Endothelial cell of umbilical vein (primary cell): Measurements from ENCODE around the gene TMEM222. TPM values are rescaled to one million over a fixed set of nuclear protein-coding genes. Genes with fewer than 3 reads are reported as not detected.

Source experiments
- BruUV-seq: library from RNA; stranded (reverse); fragments of 400-500 nt; replicated peaks from 2 replicates; lab custom pipeline; 2021; lab: Mats Ljungman, UMichigan
- CTCF ChIA-PET: fragments of 300-600, 350-600 bp; sonication (Branson Sonifier 250); formaldehyde crosslinking; loops from one replicate; lab custom pipeline; 2021; ENCODE audit warnings: antibody characterized with exemption, inconsistent platforms; lab: Charles Lee
- POLR2A ChIA-PET: fragments of 300-600, 350-600 bp; sonication (Branson Sonifier 250); formaldehyde crosslinking; loops from one replicate; lab custom pipeline; 2021; ENCODE audit warnings: antibody characterized with exemption, inconsistent platforms; lab: Charles Lee
- DNase-seq: peaks from one replicate; pipeline ENCODE4 v3.0.0-alpha.2; 2011; ENCODE audit warnings: low read depth, low spot score
- FAIRE-seq: peaks from 2 replicates; lab custom pipeline; 2011; peaks lifted over from hg19 to GRCh38; lab: Jason Lieb, UNC
- H2AFZ ChIP-seq: 2 replicates; pipeline ENCODE4 v1.6.0; 2012; ENCODE audit warnings: low read depth, low read length, control low read depth, inconsistent platforms
- H3K27ac ChIP-seq: 2 replicates; pipeline ENCODE4 v1.5.1; 2011; ENCODE audit warnings: low read depth, mild to moderate bottlenecking, control low read depth, low read length, moderate library complexity; ENCODE audit not compliant: insufficient read depth
- H3K27me3 ChIP-seq, 2 experiments: 2 replicates each; pipeline versions ENCODE4 v1.6.0 to v1.6.1; 2011; ENCODE audit warnings: low read length in 2 of 2, mixed read lengths in 1 of 2; ENCODE audit not compliant: control insufficient read depth in 2 of 2, insufficient read depth in 2 of 2
- H3K36me3 ChIP-seq, 2 experiments: 2 replicates in 1 of 2; 3 replicates in 1 of 2; pipeline ENCODE4 v1.5.1; 2011; ENCODE audit warnings: low read length in 2 of 2, mild to moderate bottlenecking in 1 of 2, moderate library complexity in 1 of 2; ENCODE audit not compliant: control insufficient read depth in 2 of 2, insufficient read depth in 2 of 2; ENCODE audit errors: extremely low read depth in 1 of 2
- H3K4me1 ChIP-seq: 3 replicates; pipeline ENCODE4 v1.5.1; 2011; ENCODE audit warnings: mild to moderate bottlenecking, low read length; ENCODE audit not compliant: control insufficient read depth, insufficient read depth; ENCODE audit errors: extremely low read depth
- H3K4me2 ChIP-seq: 2 replicates; pipeline ENCODE4 v1.6.1; 2011; ENCODE audit warnings: low read length, control low read depth, mixed read lengths; ENCODE audit not compliant: insufficient read depth
- H3K4me3 ChIP-seq, 3 experiments: fragments of 200-600 bp in 1 of 3; sonication (generic), shearing (Covaris generic) in 1 of 3; replicated peaks in 1 of 3; 2 replicates each; pipeline ENCODE4 v1.5.1; 2011 to 2016; ENCODE audit warnings: control low read depth in 3 of 3, low read length in 3 of 3, mild to moderate bottlenecking in 2 of 3, inconsistent platforms in 1 of 3, low read depth in 1 of 3, moderate library complexity in 1 of 3; ENCODE audit not compliant: insufficient read depth in 1 of 3
- H3K79me2 ChIP-seq: 2 replicates; pipeline ENCODE4 v1.6.0; 2012; ENCODE audit warnings: low read length, inconsistent platforms; ENCODE audit not compliant: control insufficient read depth, insufficient read depth
- H3K9ac ChIP-seq: replicated peaks from 2 replicates; pipeline ENCODE3; 2011; ENCODE audit warnings: low read length, control low read depth; ENCODE audit not compliant: insufficient read depth; ENCODE audit errors: extremely low read depth
- H3K9me1 ChIP-seq: replicated peaks from 3 replicates; pipeline ENCODE4 v1.6.0; 2011; ENCODE audit warnings: mild to moderate bottlenecking, low read length; ENCODE audit not compliant: control insufficient read depth, insufficient read depth; ENCODE audit errors: extremely low read depth
- H3K9me3 ChIP-seq: replicated peaks from 2 replicates; pipeline ENCODE4 v1.5.1; 2012; ENCODE audit warnings: low read length, inconsistent platforms; ENCODE audit not compliant: control insufficient read depth, insufficient read depth
- H4K20me1 ChIP-seq: replicated peaks from 2 replicates; pipeline ENCODE3; 2011; ENCODE audit warnings: mild to moderate bottlenecking, low read length; ENCODE audit not compliant: control insufficient read depth, insufficient read depth; ENCODE audit errors: extremely low read depth
- CTCF ChIP-seq, 2 donors: IDR thresholded peaks; 1 replicate in 1 of 2; 2 replicates in 1 of 2; pipeline ENCODE4 v1.5.1; 2011; ENCODE audit warnings: low read length in 2 of 2, mild to moderate bottlenecking in 2 of 2, moderate library complexity in 2 of 2, control low read depth in 1 of 2, inconsistent platforms in 1 of 2, low read depth in 1 of 2; ENCODE audit not compliant: insufficient read depth in 1 of 2; ENCODE audit errors: extremely low read depth in 1 of 2
- EZH2 ChIP-seq: IDR thresholded peaks from 2 replicates; pipeline ENCODE4 v1.6.1; 2012; ENCODE audit warnings: borderline replicate concordance, low read depth, mild to moderate bottlenecking, moderate library complexity, low read length, inconsistent platforms; ENCODE audit not compliant: severe bottlenecking
- FOS ChIP-seq: IDR thresholded peaks from 2 replicates; pipeline ENCODE4 v1.6.1; 2011; ENCODE audit warnings: mild to moderate bottlenecking, low read length, moderate library complexity, borderline replicate concordance; ENCODE audit not compliant: insufficient read depth
- GATA2 ChIP-seq: IDR thresholded peaks from 2 replicates; pipeline ENCODE4 v1.7.0; 2011; ENCODE audit warnings: low read depth, mild to moderate bottlenecking, moderate library complexity, mixed read lengths, low read length; ENCODE audit not compliant: insufficient read length, insufficient read depth
- JUN ChIP-seq: IDR thresholded peaks from 2 replicates; pipeline ENCODE4 v1.6.1; 2011; ENCODE audit warnings: borderline replicate concordance, low read depth; ENCODE audit not compliant: insufficient read length, insufficient read depth
- MYC ChIP-seq: IDR thresholded peaks from one replicate; pipeline ENCODE4 v1.6.1; 2011; ENCODE audit warnings: mild to moderate bottlenecking, low read depth, low read length
- POLR2A ChIP-seq: IDR thresholded peaks from 2 replicates; pipeline ENCODE4 v1.6.1; 2012; ENCODE audit warnings: low read depth, mild to moderate bottlenecking, control low read depth, low read length
- POLR2AphosphoS5 ChIP-seq: IDR thresholded peaks from 2 replicates; pipeline ENCODE4 v1.6.1; 2012; ENCODE audit warnings: low read depth, mild to moderate bottlenecking, control low read depth, low read length, moderate library complexity; ENCODE audit not compliant: insufficient read depth
- dilution Hi-C: fragments of 300-500 bp; cut with MboI; formaldehyde crosslinking; loops from one replicate; pipeline ENCODE4 v1.15.0; 2019; ENCODE audit warnings: low sequenced_read_pairs; ENCODE audit not compliant: extremely low pct_ligation_motif_present
- intact Hi-C: fragments of 100-400 bp; cut with micrococcal nuclease; formaldehyde crosslinking; loops from one replicate; pipeline ENCODE4 v1.10.0; 2022
- polyA plus RNA-seq, 4 experiments: library from polyadenylated mRNA; depleted of rRNA in 3 of 4; stranded (reverse) in 3 of 4; unstranded in 1 of 4; fragments of >200 nt; gene quantifications; 2 replicates each; pipeline versions ENCODE4 v1.2.1 to v1.2.3, GENCODE V29; 2011 to 2012; ENCODE audit warnings: missing spikeins in 1 of 4
- total RNA-seq: library from RNA; stranded (reverse); gene quantifications from 2 replicates; pipeline ENCODE4 v1.2.3, GENCODE V29; 2021
- TF ChIP-seq, protein P1 (sequence below): IDR thresholded peaks from 2 replicates; pipeline ENCODE4 v1.6.1; 2011; ENCODE audit not compliant: insufficient read depth, insufficient read length

The TMEM222 gene
- total and polyA plus RNA-seq, 2 donors (not counting 3 experiments of a cell fraction or from before 2014, with no cell fraction given) = 45.8 to 76.1 TPM

- no peak for DNase-seq
- Histone ChIP-seq H3K36me3 (no peaks in the 10 kb centered on the region), H2AFZ (no peak overlapping the region), H3K79me2 (no peaks in the 10 kb centered on the region), H3K27me3 (no peaks in the 10 kb centered on the region), H3K27ac (no peak overlapping the region), H3K4me3 (no peak overlapping the region), H3K9ac (no peak overlapping the region), H3K9me3 (no peaks in the 10 kb centered on the region), H3K9me1 (no peaks in the 10 kb centered on the region), H4K20me1 (no peaks in the 10 kb centered on the region), H3K4me1 (no peaks in the 10 kb centered on the region), H3K4me2 (no peak overlapping the region)
- BruUV-seq = no TSS peak
- ChIA-PET POLR2A (no interaction called here), CTCF (no interaction called here)
- TF ChIP-seq FOS = no peak
- no peak for TF ChIP-seq MYC
- TF ChIP-seq JUN = no peak
- no peak for TF ChIP-seq EZH2
- no peak for TF ChIP-seq POLR2A
- no peak for TF ChIP-seq GATA2
- no peak for TF ChIP-seq POLR2AphosphoS5
- TF ChIP-seq, protein P1, sequence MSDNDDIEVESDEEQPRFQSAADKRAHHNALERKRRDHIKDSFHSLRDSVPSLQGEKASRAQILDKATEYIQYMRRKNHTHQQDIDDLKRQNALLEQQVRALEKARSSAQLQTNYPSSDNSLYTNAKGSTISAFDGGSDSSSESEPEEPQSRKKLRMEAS = no peak
- no peak for TF ChIP-seq CTCF (IDR thresholded peaks at IDR 0.05; ENCODE audit: extremely low read depth in 1 of 2, insufficient read depth in 1 of 2, low read depth in 1 of 2, low read length in 2 of 2)
- intact Hi-C loops = no loop called here
- no peak for FAIRE-seq
- dilution Hi-C loops = no loop called here
Measured at GRCh38 chr1:27274204-27274603, 47.8 kb upstream of the TMEM222 start.
